GM18861 (cell line): Measurements from ENCODE around the gene EYA3.

Experiments used
- ATAC-seq: cut with Tn5 transposase; IDR thresholded peaks from one replicate; pipeline ENCODE4 v1.9.1; 2021; ENCODE audit not compliant: unreplicated experiment

EYA3 gene

GRCh38 chr1:28073867-28074266 lies 14.5 kb downstream of the EYA3 start:
- no peak for ATAC-seq

GRCh38 chr1:28071813-28072212 lies 16.6 kb downstream of the EYA3 start:
- no peak for ATAC-seq

GRCh38 chr1:28070725-28071593 lies 17.5 kb downstream of the EYA3 start:
- no peak for ATAC-seq

- no peak for ATAC-seq
Measured at GRCh38 chr1:28067523-28068090, 20.8 kb downstream of the EYA3 start.

GRCh38 chr1:28066393-28067154 lies 21.8 kb downstream of the EYA3 start:
- no peak for ATAC-seq

GRCh38 chr1:28064064-28064463 lies 24.3 kb downstream of the EYA3 start:
- ATAC-seq, result no peak

GRCh38 chr1:28062806-28063205 lies 25.6 kb downstream of the EYA3 start:
- ATAC-seq, result no peak

- no peak for ATAC-seq
Measured at GRCh38 chr1:28058971-28059878, 29.2 kb downstream of the EYA3 start.

GRCh38 chr1:28058168-28058567 lies 30.2 kb downstream of the EYA3 start:
- ATAC-seq, result no peak

- ATAC-seq, result peak; percentile 54
Measured at GRCh38 chr1:28056129-28056925, 32.1 kb downstream of the EYA3 start.

- ATAC-seq, result no peak
Measured at GRCh38 chr1:28050776-28051175, 37.6 kb downstream of the EYA3 start.

- ATAC-seq, result no peak
Measured at GRCh38 chr1:28046716-28047115, 41.7 kb downstream of the EYA3 start.

GRCh38 chr1:28045777-28046176 lies 42.6 kb downstream of the EYA3 start:
- ATAC-seq, result no peak

GRCh38 chr1:28044399-28044798 lies 44.0 kb downstream of the EYA3 start:
- ATAC-seq, result no peak

GRCh38 chr1:28039341-28039740 lies 49.1 kb downstream of the EYA3 start:
- ATAC-seq, result no peak

GRCh38 chr1:28037946-28038345 lies 50.5 kb downstream of the EYA3 start:
- ATAC-seq, result no peak

- ATAC-seq, result no peak
Measured at GRCh38 chr1:28037206-28037605, 51.2 kb downstream of the EYA3 start.

GRCh38 chr1:28036431-28036830 lies 52.0 kb downstream of the EYA3 start:
- ATAC-seq, result no peak

GRCh38 chr1:28035420-28035819 lies 53.0 kb downstream of the EYA3 start:
- no peak for ATAC-seq

GRCh38 chr1:28032281-28032680 lies 56.1 kb downstream of the EYA3 start:
- ATAC-seq, result no peak
